HG03039 (cell line): Measurements from ENCODE around the gene ITFG1.

Experiments used
- ATAC-seq: cut with Tn5 transposase; IDR thresholded peaks from one replicate; pipeline ENCODE4 v1.9.1; 2021; ENCODE audit warnings: mild to moderate bottlenecking, moderate library complexity; ENCODE audit not compliant: unreplicated experiment

Gene ITFG1

DNA sequence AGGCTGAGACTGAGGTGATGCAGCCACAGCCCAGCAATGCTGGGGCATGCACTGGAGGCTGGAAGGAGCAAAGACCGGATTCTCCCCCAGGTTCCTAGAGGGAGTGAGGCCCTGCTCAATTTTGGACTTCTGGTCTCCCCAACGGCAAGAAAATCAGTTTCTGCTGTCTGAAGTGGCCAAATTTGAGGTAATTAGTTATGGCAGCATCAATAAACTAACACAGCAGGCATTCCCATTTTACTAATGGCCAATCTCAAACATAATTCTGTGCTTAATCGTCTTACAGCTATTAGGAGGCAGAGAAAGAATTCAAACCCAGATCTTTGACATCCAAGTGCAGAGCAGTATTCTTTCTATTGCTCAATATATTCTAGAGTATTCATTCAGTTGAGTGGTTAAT, 333.3 kb downstream of the ITFG1 start:
- ATAC-seq = no peak

DNA sequence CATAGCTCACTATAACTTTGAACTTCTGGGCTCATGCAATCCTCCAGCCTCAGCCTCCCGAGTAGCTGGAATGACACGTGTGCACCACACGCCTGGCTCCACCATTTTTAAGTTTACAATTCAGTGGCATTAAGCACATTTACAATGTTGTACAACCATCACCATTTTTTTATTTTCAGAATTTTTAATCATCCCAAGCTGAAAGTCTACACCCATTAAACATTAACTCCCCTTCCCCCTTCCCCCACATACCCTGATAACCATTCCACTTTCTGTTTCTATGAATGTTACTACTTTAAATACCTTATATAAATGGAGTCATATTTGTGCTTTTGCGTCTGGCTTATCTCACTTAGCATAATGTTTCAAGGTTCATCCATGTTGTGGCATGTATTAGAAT, 335.1 kb downstream of the ITFG1 start:
- ATAC-seq = no peak

DNA sequence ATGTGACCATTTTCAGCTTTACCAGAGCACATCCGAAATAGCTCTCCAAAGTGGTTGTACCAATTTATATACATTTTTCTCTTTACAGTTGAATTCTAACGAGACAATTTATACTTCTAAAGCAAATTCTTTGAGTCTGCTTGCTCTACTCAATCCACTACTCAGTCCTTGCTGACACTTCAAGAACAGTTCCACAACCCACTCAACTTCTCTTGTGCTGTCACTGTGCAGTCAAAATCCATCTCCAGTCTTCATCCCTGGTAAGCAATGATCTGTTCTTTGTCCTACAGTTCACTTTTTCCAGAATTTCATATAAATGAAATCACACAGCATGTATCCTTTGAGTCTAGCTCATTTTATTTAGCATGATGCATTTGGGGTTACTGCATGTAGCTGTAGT, 347.7 kb downstream of the ITFG1 start:
- ATAC-seq = no peak

DNA sequence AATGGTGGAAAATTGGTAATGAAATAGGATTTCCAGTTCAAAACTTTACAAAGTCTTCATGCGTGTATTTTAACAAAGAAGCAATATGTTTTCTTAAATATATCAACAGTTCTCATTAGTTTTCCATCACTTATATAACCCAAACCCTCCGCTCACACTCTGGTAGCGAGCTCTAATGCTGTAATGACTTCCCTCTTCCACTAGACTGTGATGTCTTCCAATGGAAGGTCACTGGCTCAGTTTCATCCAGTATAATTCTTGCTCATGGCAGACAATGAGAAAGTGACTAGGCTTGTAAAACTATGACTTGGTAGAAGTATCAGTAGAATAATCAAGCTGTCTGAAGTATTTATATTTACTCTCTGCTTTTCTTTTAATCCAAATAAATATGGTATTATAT, 349.9 kb downstream of the ITFG1 start:
- ATAC-seq = no peak

DNA sequence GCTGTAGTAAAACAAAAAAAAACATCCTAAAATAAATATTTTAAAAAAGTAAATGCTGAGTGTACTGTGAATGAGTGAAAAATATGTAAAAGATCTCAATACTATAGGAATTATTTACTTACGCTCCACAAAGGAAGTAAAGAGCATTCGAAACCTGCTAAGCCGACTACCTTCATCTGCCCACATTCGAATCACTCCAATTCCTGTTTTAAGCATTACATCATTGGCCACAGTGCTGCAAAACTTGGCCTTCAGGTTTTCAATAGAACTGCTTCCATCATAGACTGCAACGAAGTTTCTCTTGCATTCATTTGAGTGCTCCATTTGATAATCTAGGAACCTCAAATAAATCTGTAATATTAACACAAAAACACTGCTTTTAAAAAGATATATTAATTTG, 351.5 kb downstream of the ITFG1 start:
- no peak for ATAC-seq
